SK-N-SH (cell line): ENCODE results near the gene MAGI2. TPM values are rescaled to one million over a fixed set of nuclear protein-coding genes. Genes with fewer than 3 reads are reported as not detected.

Experiments
- CTCF ChIA-PET: fragments of 300-600, 350-600 bp; formaldehyde crosslinking; extraction: SDS; loops from one replicate; lab custom pipeline; 2021; lab: Yijun Ruan, JAX
- POLR2A ChIA-PET: fragments of 350-600 bp; sonication (Branson Sonifier 250); formaldehyde crosslinking; extraction: SDS; loops from one replicate; lab custom pipeline; 2020; ENCODE audit warnings: antibody characterized with exemption, inconsistent platforms; lab: Yijun Ruan, JAX
- DNase-seq: peaks from one replicate; pipeline ENCODE4 v3.0.0; 2012
- H2AFZ ChIP-seq: fragments of 200-600 bp; sonication (generic); 2 replicates; pipeline ENCODE4 v1.8.1; 2016; ENCODE audit warnings: antibody characterized with exemption, mild to moderate bottlenecking, low read depth
- H3F3A ChIP-seq: fragments of 200-600 bp; sonication (generic); replicated peaks from 2 replicates; pipeline ENCODE3; 2016; ENCODE audit warnings: antibody characterized with exemption, mild to moderate bottlenecking; ENCODE audit not compliant: insufficient read depth
- H3K27ac ChIP-seq, 2 experiments: fragments of 200-500 bp in 1 of 2; fragments of 200-600 bp in 1 of 2; sonication (Bioruptor generic) in 1 of 2; sonication (generic), shearing (Covaris generic) in 1 of 2; 2 replicates each; pipeline versions ENCODE4 v1.5.1 to v1.6.1; 2014 to 2016; ENCODE audit warnings: low read depth in 2 of 2, inconsistent platforms in 1 of 2, low read length in 1 of 2, mild to moderate bottlenecking in 1 of 2, mixed read lengths in 1 of 2
- H3K27me3 ChIP-seq: fragments of 200-600 bp; sonication (generic), shearing (Covaris generic); 2 replicates; pipeline ENCODE4 v1.6.1; 2016; ENCODE audit warnings: mixed run types; ENCODE audit not compliant: insufficient read depth
- H3K36me3 ChIP-seq, 2 experiments: fragments of 200-500 bp in 1 of 2; fragments of 200-600 bp in 1 of 2; sonication (Bioruptor generic) in 1 of 2; sonication (generic) in 1 of 2; replicated peaks in 1 of 2; 2 replicates each; pipeline versions ENCODE3 to v1.5.1; 2014 to 2016; ENCODE audit warnings: low read length in 1 of 2, mild to moderate bottlenecking in 1 of 2; ENCODE audit not compliant: insufficient read depth in 2 of 2, control insufficient read depth in 1 of 2
- H3K4me1 ChIP-seq, 2 experiments: fragments of 200-500 bp in 1 of 2; fragments of 200-600 bp in 1 of 2; sonication (Bioruptor generic) in 1 of 2; sonication (generic), shearing (Covaris generic) in 1 of 2; 2 replicates each; pipeline versions ENCODE4 v1.5.1 to v1.6.1; 2014 to 2016; ENCODE audit warnings: low read depth in 1 of 2, low read length in 1 of 2, mixed run types in 1 of 2; ENCODE audit not compliant: insufficient read depth in 2 of 2, control insufficient read depth in 1 of 2
- H3K4me2 ChIP-seq: fragments of 200-600 bp; sonication (generic), shearing (Covaris generic); 2 replicates; pipeline ENCODE4 v1.6.1; 2017; ENCODE audit warnings: mixed run types
- H3K4me3 ChIP-seq, 2 experiments: fragments of 200-500 bp in 1 of 2; fragments of 200-600 bp in 1 of 2; sonication (Bioruptor generic) in 1 of 2; sonication (generic), shearing (Covaris generic) in 1 of 2; 2 replicates each; pipeline versions ENCODE4 v1.5.1 to v1.8.1; 2014 to 2016; ENCODE audit warnings: low read depth in 2 of 2, inconsistent platforms in 1 of 2, low read length in 1 of 2, mild to moderate bottlenecking in 1 of 2, mixed read lengths in 1 of 2, moderate library complexity in 1 of 2
- H3K79me2 ChIP-seq: fragments of 200-600 bp; sonication (generic); 2 replicates; pipeline ENCODE4 v1.8.1; 2017; ENCODE audit warnings: mild to moderate bottlenecking; ENCODE audit not compliant: insufficient read depth
- H3K9ac ChIP-seq: fragments of 200-600 bp; sonication (generic); 2 replicates; pipeline ENCODE4 v1.6.1; 2017; ENCODE audit warnings: mixed run types
- H3K9me2 ChIP-seq: fragments of 200-600 bp; sonication (generic); 2 replicates; pipeline ENCODE4 v1.6.1; 2017; ENCODE audit warnings: mixed run types
- H3K9me3 ChIP-seq: fragments of 200-600 bp; sonication (generic); 2 replicates; pipeline ENCODE4 v1.6.1; 2017; ENCODE audit warnings: mixed run types, mild to moderate bottlenecking, moderate library complexity
- H4K20me1 ChIP-seq: fragments of 200-600 bp; sonication (generic); 2 replicates; pipeline ENCODE4 v1.6.1; 2017; ENCODE audit warnings: mild to moderate bottlenecking, mixed run types; ENCODE audit not compliant: insufficient read depth
- FOSL2 ChIP-seq: IDR thresholded peaks from 2 replicates; pipeline ENCODE4 v1.4.0; 2012; ENCODE audit warnings: low read depth, mild to moderate bottlenecking, moderate library complexity, borderline replicate concordance
- FOXJ3 ChIP-seq: sonication (generic); formaldehyde crosslinking; IDR thresholded peaks from 2 replicates; pipeline ENCODE4 v1.5.1; 2020; ENCODE audit warnings: mild to moderate bottlenecking, missing genetic modification reagents
- FOXM1 ChIP-seq: IDR thresholded peaks from 2 replicates; pipeline ENCODE4 v1.4.0; 2012; ENCODE audit warnings: low read depth, mild to moderate bottlenecking
- JUND ChIP-seq: IDR thresholded peaks from 2 replicates; pipeline ENCODE4 v1.4.0; 2012
- NFIC ChIP-seq: IDR thresholded peaks from 2 replicates; pipeline ENCODE4 v1.4.0; 2012; ENCODE audit warnings: borderline replicate concordance
- POLR2AphosphoS5 ChIP-seq: IDR thresholded peaks from 2 replicates; pipeline ENCODE4 v1.6.1; 2012; ENCODE audit warnings: low read depth, low read length
- RXRA ChIP-seq: IDR thresholded peaks from 2 replicates; pipeline ENCODE4 v1.4.0; 2012; ENCODE audit warnings: low read depth, mild to moderate bottlenecking, borderline replicate concordance
- SIN3A ChIP-seq: IDR thresholded peaks from 2 replicates; pipeline ENCODE4 v1.6.1; 2012; ENCODE audit warnings: low read depth, mild to moderate bottlenecking, low read length, moderate library complexity, borderline replicate concordance
- TAF1 ChIP-seq: IDR thresholded peaks from 2 replicates; pipeline ENCODE4 v1.6.1; 2012; ENCODE audit warnings: low read depth, mild to moderate bottlenecking, low read length, moderate library complexity, borderline replicate concordance
- TCF12 ChIP-seq: IDR thresholded peaks from 2 replicates; pipeline ENCODE4 v1.4.0; 2012
- TEAD4 ChIP-seq: IDR thresholded peaks from 2 replicates; pipeline ENCODE4 v1.4.0; 2012; ENCODE audit warnings: mild to moderate bottlenecking, borderline replicate concordance; ENCODE audit not compliant: insufficient read depth
- YY1 ChIP-seq: IDR thresholded peaks from 2 replicates; pipeline ENCODE4 v1.4.0; 2012; ENCODE audit warnings: low read depth, mild to moderate bottlenecking
- polyA plus RNA-seq, 3 experiments: library from polyadenylated mRNA; depleted of rRNA; stranded (reverse); fragments of >200 nt; gene quantifications; 2 replicates each; pipeline ENCODE4 v1.2.3, GENCODE V29; 2012
- TF ChIP-seq, protein P1 (sequence below): IDR thresholded peaks from 2 replicates; pipeline ENCODE4 v1.4.0; 2012; ENCODE audit warnings: low read depth, borderline replicate concordance
- TF ChIP-seq, protein P2 (sequence below): IDR thresholded peaks from 2 replicates; pipeline ENCODE4 v1.4.0; 2012; ENCODE audit warnings: low read depth, borderline replicate concordance
- TF ChIP-seq, protein P3 (sequence below): IDR thresholded peaks from 2 replicates; pipeline ENCODE4 v1.6.1; 2012; ENCODE audit warnings: mild to moderate bottlenecking, low read depth, low read length, moderate library complexity
- TF ChIP-seq, protein P4 (sequence below): IDR thresholded peaks from 2 replicates; pipeline ENCODE4; 2012
- TF ChIP-seq, protein P5 (sequence below): fragments of 200-600 bp; sonication (generic); IDR thresholded peaks from 2 replicates; pipeline ENCODE4 v1.6.1; 2017; ENCODE audit warnings: antibody characterized with exemption, mild to moderate bottlenecking, moderate library complexity

The MAGI2 gene
- polyA plus RNA-seq, 1 of the 3 experiments (the other 2 are of a cell fraction): 1.1 TPM

DNA sequence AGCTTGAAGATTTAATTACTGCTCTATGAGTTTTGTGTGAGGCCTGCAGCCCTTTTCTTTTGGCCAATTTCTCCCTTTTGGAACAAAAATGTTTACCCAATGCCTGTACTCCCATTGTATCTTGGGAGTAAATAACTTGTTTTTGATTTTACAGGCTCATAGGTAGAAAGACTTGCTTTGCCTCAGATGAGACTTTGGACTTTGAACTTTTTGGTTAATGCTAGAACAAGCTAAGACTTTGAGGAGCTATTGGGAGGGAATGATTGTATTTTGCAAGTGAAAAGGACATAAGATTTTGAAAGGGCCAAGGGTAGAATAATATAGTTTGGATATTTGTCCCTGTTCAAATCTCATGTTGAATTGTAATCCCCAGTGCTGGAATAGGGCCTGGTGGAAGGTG, 152.0 kb downstream of the MAGI2 start:
- Histone ChIP-seq H3K4me2 (no peak overlapping the region), H3K4me1 (no peaks in the 10 kb centered on the region), H3K79me2 (no peaks in the 10 kb centered on the region), H4K20me1 (no peaks in the 10 kb centered on the region), H3K27me3 (no peaks in the 10 kb centered on the region), H3K9ac (no peak overlapping the region), H3K9me3 (no peaks in the 10 kb centered on the region), H3K36me3 (no peaks in the 10 kb centered on the region), H3K4me3 (no peak overlapping the region), H3F3A (no peaks in the 10 kb centered on the region), H3K27ac (no peak overlapping the region), H3K9me2 (no peaks in the 10 kb centered on the region), H2AFZ (no peak overlapping the region)
- CTCF ChIA-PET: interaction anchor here (0.8 to 4.1 kb wide), 5 partner anchors 8 to 746 kb away, joined by 3 to 26 read pairs (median 3); no protein-coding TSS in a partner anchor
- POLR2A ChIA-PET: no interaction called here
- DNase-seq: no peak
- TF ChIP-seq RXRA (no peak), TCF12 (no peak), FOSL2 (no peak), TEAD4 (no peak), SIN3A (no peak), NFIC (no peak), JUND (no peak), FOXM1 (no peak), YY1 (no peak), TAF1 (no peak), POLR2AphosphoS5 (no peak), FOXJ3 (CRISPR knock-in tag) (no peak)
- TF ChIP-seq, protein P1, sequence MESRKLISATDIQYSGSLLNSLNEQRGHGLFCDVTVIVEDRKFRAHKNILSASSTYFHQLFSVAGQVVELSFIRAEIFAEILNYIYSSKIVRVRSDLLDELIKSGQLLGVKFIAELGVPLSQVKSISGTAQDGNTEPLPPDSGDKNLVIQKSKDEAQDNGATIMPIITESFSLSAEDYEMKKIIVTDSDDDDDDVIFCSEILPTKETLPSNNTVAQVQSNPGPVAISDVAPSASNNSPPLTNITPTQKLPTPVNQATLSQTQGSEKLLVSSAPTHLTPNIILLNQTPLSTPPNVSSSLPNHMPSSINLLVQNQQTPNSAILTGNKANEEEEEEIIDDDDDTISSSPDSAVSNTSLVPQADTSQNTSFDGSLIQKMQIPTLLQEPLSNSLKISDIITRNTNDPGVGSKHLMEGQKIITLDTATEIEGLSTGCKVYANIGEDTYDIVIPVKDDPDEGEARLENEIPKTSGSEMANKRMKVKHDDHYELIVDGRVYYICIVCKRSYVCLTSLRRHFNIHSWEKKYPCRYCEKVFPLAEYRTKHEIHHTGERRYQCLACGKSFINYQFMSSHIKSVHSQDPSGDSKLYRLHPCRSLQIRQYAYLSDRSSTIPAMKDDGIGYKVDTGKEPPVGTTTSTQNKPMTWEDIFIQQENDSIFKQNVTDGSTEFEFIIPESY: no peak
- TF ChIP-seq, protein P2, sequence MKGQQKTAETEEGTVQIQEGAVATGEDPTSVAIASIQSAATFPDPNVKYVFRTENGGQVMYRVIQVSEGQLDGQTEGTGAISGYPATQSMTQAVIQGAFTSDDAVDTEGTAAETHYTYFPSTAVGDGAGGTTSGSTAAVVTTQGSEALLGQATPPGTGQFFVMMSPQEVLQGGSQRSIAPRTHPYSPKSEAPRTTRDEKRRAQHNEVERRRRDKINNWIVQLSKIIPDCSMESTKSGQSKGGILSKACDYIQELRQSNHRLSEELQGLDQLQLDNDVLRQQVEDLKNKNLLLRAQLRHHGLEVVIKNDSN: no peak
- TF ChIP-seq, protein P3, sequence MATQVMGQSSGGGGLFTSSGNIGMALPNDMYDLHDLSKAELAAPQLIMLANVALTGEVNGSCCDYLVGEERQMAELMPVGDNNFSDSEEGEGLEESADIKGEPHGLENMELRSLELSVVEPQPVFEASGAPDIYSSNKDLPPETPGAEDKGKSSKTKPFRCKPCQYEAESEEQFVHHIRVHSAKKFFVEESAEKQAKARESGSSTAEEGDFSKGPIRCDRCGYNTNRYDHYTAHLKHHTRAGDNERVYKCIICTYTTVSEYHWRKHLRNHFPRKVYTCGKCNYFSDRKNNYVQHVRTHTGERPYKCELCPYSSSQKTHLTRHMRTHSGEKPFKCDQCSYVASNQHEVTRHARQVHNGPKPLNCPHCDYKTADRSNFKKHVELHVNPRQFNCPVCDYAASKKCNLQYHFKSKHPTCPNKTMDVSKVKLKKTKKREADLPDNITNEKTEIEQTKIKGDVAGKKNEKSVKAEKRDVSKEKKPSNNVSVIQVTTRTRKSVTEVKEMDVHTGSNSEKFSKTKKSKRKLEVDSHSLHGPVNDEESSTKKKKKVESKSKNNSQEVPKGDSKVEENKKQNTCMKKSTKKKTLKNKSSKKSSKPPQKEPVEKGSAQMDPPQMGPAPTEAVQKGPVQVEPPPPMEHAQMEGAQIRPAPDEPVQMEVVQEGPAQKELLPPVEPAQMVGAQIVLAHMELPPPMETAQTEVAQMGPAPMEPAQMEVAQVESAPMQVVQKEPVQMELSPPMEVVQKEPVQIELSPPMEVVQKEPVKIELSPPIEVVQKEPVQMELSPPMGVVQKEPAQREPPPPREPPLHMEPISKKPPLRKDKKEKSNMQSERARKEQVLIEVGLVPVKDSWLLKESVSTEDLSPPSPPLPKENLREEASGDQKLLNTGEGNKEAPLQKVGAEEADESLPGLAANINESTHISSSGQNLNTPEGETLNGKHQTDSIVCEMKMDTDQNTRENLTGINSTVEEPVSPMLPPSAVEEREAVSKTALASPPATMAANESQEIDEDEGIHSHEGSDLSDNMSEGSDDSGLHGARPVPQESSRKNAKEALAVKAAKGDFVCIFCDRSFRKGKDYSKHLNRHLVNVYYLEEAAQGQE: no peak
- TF ChIP-seq, protein P4, sequence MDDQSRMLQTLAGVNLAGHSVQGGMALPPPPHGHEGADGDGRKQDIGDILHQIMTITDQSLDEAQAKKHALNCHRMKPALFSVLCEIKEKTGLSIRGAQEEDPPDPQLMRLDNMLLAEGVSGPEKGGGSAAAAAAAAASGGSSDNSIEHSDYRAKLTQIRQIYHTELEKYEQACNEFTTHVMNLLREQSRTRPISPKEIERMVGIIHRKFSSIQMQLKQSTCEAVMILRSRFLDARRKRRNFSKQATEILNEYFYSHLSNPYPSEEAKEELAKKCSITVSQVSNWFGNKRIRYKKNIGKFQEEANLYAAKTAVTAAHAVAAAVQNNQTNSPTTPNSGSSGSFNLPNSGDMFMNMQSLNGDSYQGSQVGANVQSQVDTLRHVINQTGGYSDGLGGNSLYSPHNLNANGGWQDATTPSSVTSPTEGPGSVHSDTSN: no peak
- TF ChIP-seq, protein P5, sequence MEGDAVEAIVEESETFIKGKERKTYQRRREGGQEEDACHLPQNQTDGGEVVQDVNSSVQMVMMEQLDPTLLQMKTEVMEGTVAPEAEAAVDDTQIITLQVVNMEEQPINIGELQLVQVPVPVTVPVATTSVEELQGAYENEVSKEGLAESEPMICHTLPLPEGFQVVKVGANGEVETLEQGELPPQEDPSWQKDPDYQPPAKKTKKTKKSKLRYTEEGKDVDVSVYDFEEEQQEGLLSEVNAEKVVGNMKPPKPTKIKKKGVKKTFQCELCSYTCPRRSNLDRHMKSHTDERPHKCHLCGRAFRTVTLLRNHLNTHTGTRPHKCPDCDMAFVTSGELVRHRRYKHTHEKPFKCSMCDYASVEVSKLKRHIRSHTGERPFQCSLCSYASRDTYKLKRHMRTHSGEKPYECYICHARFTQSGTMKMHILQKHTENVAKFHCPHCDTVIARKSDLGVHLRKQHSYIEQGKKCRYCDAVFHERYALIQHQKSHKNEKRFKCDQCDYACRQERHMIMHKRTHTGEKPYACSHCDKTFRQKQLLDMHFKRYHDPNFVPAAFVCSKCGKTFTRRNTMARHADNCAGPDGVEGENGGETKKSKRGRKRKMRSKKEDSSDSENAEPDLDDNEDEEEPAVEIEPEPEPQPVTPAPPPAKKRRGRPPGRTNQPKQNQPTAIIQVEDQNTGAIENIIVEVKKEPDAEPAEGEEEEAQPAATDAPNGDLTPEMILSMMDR: no peak
